SHP77 (cell line): Measurements from ENCODE around the gene SDCCAG8.

Experiments used
- DNase-seq, 2 experiments: peaks; one replicate each; lab custom pipeline; 2025; lab: John Stamatoyannopoulos, UW

The SDCCAG8 gene

GRCh38 chr1:243547891-243548290 is 292.1 kb downstream of the SDCCAG8 start:
- DNase-seq: no peak

- no peak for DNase-seq
Measured at GRCh38 chr1:243548516-243548915, 292.7 kb downstream of the SDCCAG8 start.

GRCh38 chr1:243549108-243549507 is 293.3 kb downstream of the SDCCAG8 start:
- DNase-seq: no peak
